ENCODE data around the gene TP53.

GRCh38 chr17:7721612-7722011, 34.3 kb upstream of the TP53 start:
- TF ChIP-seq POLR2A (IDR thresholded peaks at IDR 0.05; ENCODE audit: low read depth, low read length) (no peak), POLR2AphosphoS5 (IDR thresholded peaks at IDR 0.05; ENCODE audit: low read depth, low read length) (no peak), TAF1 (IDR thresholded peaks at IDR 0.05; ENCODE audit: borderline replicate concordance, low read depth, low read length) (no peak)

Measured in GM12892 (cell line).